ENCODE results near the gene CHAC1. TPM values are rescaled to one million over a fixed set of nuclear protein-coding genes. Genes with fewer than 3 reads are reported as not detected.

Gene CHAC1
- total and polyA plus RNA-seq, 2 of the 13 experiments (the other 11 are each of a cell fraction or from before 2014, with no cell fraction given) = 0.44 TPM; not detected in 1

- Histone ChIP-seq H3K36me3 (replicated peaks in 1 of 2; ENCODE audit: control insufficient read depth in 1 of 2, insufficient read depth in 2 of 2, low read length in 2 of 2) (peaks cover 17 to 50% of the 10 kb centered on the region in 2 experiments), H3K27me3 (ENCODE audit: control insufficient read depth in 1 of 2, insufficient read depth in 2 of 2, low read length in 2 of 2) (no peaks in the 10 kb centered on the region), H3K4me1 (ENCODE audit: insufficient read depth, low read length) (no peaks in the 10 kb centered on the region), H3K4me2 (ENCODE audit: low read depth, low read length) (no peak overlapping the region), H3K9ac (ENCODE audit: insufficient read depth, low read depth, low read length) (no peak overlapping the region), H3K9me3 (ENCODE audit: low read length) (no peaks in the 10 kb centered on the region), H3K27ac (ENCODE audit: extremely low read length, insufficient read depth, low read length) (no peak overlapping the region), H4K20me1 (ENCODE audit: insufficient read depth, low read length) (no peaks in the 10 kb centered on the region), H2AFZ (ENCODE audit: low read length) (no peak overlapping the region), H3K79me2 (ENCODE audit: insufficient read depth, low read length) (no peaks in the 10 kb centered on the region), H3K4me3 (replicated peaks in 1 of 3; ENCODE audit: insufficient read depth in 1 of 3, low read depth in 2 of 3, low read length in 3 of 3) (no peak overlapping the region)
- ChIA-PET CTCF (ENCODE audit: low intra/inter-chr PET ratio, low total read pairs) (no interaction called here), POLR2A (no interaction called here)
- BruUV-seq (replicated peaks) = no TSS peak
- intact Hi-C loops (cut with micrococcal nuclease; ENCODE audit: unreplicated experiment) = no loop called here
- TF ChIP-seq ZFP36L1 (CRISPR knock-in tag; IDR thresholded peaks at IDR 0.05) = no peak
- no peak for TF ChIP-seq ZNF549 (CRISPR knock-in tag; IDR thresholded peaks at IDR 0.05)
- no peak for TF ChIP-seq ZNF709 (CRISPR knock-in tag; IDR thresholded peaks at IDR 0.05)
- in situ Hi-C loops (cut with HindIII; ENCODE audit: extremely low pct_ligation_motif_present, low pct_unique_long_range_greater_than_20kb) = no loop called here
- ATAC-seq = no peak
- WGBS (ENCODE audit: low lambda C conversion rate) = 95% methylated on average over 5 of the region's 5 CpGs
- DNase-seq (ENCODE audit: low spot score) = no peak
- no peak for FAIRE-seq
Measured at GRCh38 chr15:40992825-40993224, 39.6 kb downstream of the CHAC1 start.

GRCh38 chr15:40995656-40996055 lies 42.4 kb downstream of the CHAC1 start:
- in situ Hi-C loops (cut with HindIII; ENCODE audit: extremely low pct_ligation_motif_present, low pct_unique_long_range_greater_than_20kb) (no loop called here), intact Hi-C loops (cut with micrococcal nuclease; ENCODE audit: unreplicated experiment) (no loop called here)
- Histone ChIP-seq H3K9me3 (ENCODE audit: low read length) (no peaks in the 10 kb centered on the region), H2AFZ (ENCODE audit: low read length) (no peak overlapping the region), H3K27ac (ENCODE audit: extremely low read length, insufficient read depth, low read length) (no peak overlapping the region), H3K4me3 (replicated peaks in 1 of 3; ENCODE audit: insufficient read depth in 1 of 3, low read depth in 2 of 3, low read length in 3 of 3) (no peak overlapping the region), H3K27me3 (ENCODE audit: control insufficient read depth in 1 of 2, insufficient read depth in 2 of 2, low read length in 2 of 2) (no peaks in the 10 kb centered on the region), H3K79me2 (ENCODE audit: insufficient read depth, low read length) (no peaks in the 10 kb centered on the region), H3K4me2 (ENCODE audit: low read depth, low read length) (no peak overlapping the region), H3K36me3 (replicated peaks in 1 of 2; ENCODE audit: control insufficient read depth in 1 of 2, insufficient read depth in 2 of 2, low read length in 2 of 2) (peaks cover 22 to 69% of the 10 kb centered on the region in 2 experiments), H4K20me1 (ENCODE audit: insufficient read depth, low read length) (no peaks in the 10 kb centered on the region), H3K4me1 (ENCODE audit: insufficient read depth, low read length) (no peaks in the 10 kb centered on the region), H3K9ac (ENCODE audit: insufficient read depth, low read depth, low read length) (no peak overlapping the region)
- DNase-seq (ENCODE audit: low spot score) (no peak), ATAC-seq (no peak), FAIRE-seq (no peak)
- CTCF ChIA-PET (ENCODE audit: low intra/inter-chr PET ratio, low total read pairs) = no interaction called here
- WGBS (ENCODE audit: low lambda C conversion rate) = no CpG with 5 or more reads among the region's 3 CpGs
- no TSS peak for BruUV-seq (replicated peaks)
- POLR2A ChIA-PET = no interaction called here
- TF ChIP-seq HMGXB3 (CRISPR knock-in tag; IDR thresholded peaks at IDR 0.05; ENCODE audit: borderline replicate concordance) = no peak
- TF ChIP-seq JARID2 (CRISPR knock-in tag; IDR thresholded peaks at IDR 0.05; ENCODE audit: insufficient replicate concordance) = no peak
- no peak for TF ChIP-seq AFF4 (CRISPR knock-in tag; IDR thresholded peaks at IDR 0.05)
- no peak for TF ChIP-seq NR2F1 (CRISPR knock-in tag; IDR thresholded peaks at IDR 0.05)
- TF ChIP-seq HMGA1 (CRISPR knock-in tag; conservative IDR thresholded peaks at IDR 0.05) = no peak
- TF ChIP-seq ZNF468 (CRISPR knock-in tag; IDR thresholded peaks at IDR 0.05) = no peak
- no peak for TF ChIP-seq SSRP1 (CRISPR knock-in tag; IDR thresholded peaks at IDR 0.05)
- no peak for TF ChIP-seq ZNF773 (CRISPR knock-in tag; IDR thresholded peaks at IDR 0.05; ENCODE audit: borderline replicate concordance)
